IgD-negative memory B cell (primary cell): ENCODE results near the gene RECK. TPM values are rescaled to one million over a fixed set of nuclear protein-coding genes. Genes with fewer than 3 reads are reported as not detected.

Experiments used
- H3K27ac Mint-ChIP-seq, 3 donors: one replicate each; pipeline ENCODE4 v1.8.0; 2020 to 2022; ENCODE audit warnings: mild to moderate bottlenecking in 3 of 3, mixed read lengths in 3 of 3, moderate library complexity in 1 of 3
- H3K27me3 Mint-ChIP-seq: one replicate; pipeline ENCODE4 v1.8.0; 2021; ENCODE audit warnings: mixed read lengths
- H3K36me3 Mint-ChIP-seq: one replicate; pipeline ENCODE4 v1.8.0; 2020; ENCODE audit warnings: mild to moderate bottlenecking, mixed read lengths
- H3K4me1 Mint-ChIP-seq, 3 donors: one replicate each; pipeline ENCODE4 v1.8.0; 2020 to 2022; ENCODE audit warnings: mixed read lengths in 3 of 3, mild to moderate bottlenecking in 1 of 3
- H3K4me3 Mint-ChIP-seq, 4 donors: one replicate each; pipeline ENCODE4 v1.8.0; 2020 to 2022; ENCODE audit warnings: mild to moderate bottlenecking in 4 of 4, mixed read lengths in 4 of 4, moderate library complexity in 3 of 4
- H3K9me3 Mint-ChIP-seq, 3 donors: one replicate each; pipeline ENCODE4 v1.8.0; 2020 to 2021; ENCODE audit warnings: mixed read lengths in 3 of 3, mild to moderate bottlenecking in 1 of 3
- polyA plus RNA-seq: library from polyadenylated mRNA; unstranded; fragments of 300-500 nt; fragmentation: Illumina TruSeq; gene quantifications from one replicate; pipeline ENCODE4 v1.2.3, GENCODE V29; 2021

The RECK gene
- polyA plus RNA-seq, 1 donor from 2014 or later = 5.3 TPM

GRCh38 chr9:36100532-36100931, 63.8 kb downstream of the RECK start:
- Mint-ChIP-seq H3K27me3 (no peaks in the 10 kb centered on the region), H3K4me1 (peaks cover 0 to 4% (median 4%) of the 10 kb centered on the region in 3 donors), H3K27ac (no peak overlapping the region), H3K9me3 (no peaks in the 10 kb centered on the region), H3K36me3 (peaks cover 1% of the 10 kb centered on the region), H3K4me3 (no peak overlapping the region)

- H3K27ac Mint-ChIP-seq = no peak overlapping the region
- H3K4me1 Mint-ChIP-seq = peaks cover 0 to 4% (median 4%) of the 10 kb centered on the region in 3 donors
- H3K36me3 Mint-ChIP-seq = peaks cover 1% of the 10 kb centered on the region
- no peaks in the 10 kb centered on the region for H3K9me3 Mint-ChIP-seq
- no peak overlapping the region for H3K4me3 Mint-ChIP-seq
- H3K27me3 Mint-ChIP-seq = no peaks in the 10 kb centered on the region
Measured at GRCh38 chr9:36101916-36102741, 65.4 kb downstream of the RECK start.

GRCh38 chr9:36102742-36103495, 66.2 kb downstream of the RECK start:
- no peaks in the 10 kb centered on the region for H3K27me3 Mint-ChIP-seq
- no peak overlapping the region for H3K4me3 Mint-ChIP-seq
- H3K27ac Mint-ChIP-seq = peak overlapping the region in 1 of 3 donors; percentile 50
- peaks cover 0 to 4% (median 4%) of the 10 kb centered on the region in 3 donors for H3K4me1 Mint-ChIP-seq
- no peaks in the 10 kb centered on the region for H3K36me3 Mint-ChIP-seq
- H3K9me3 Mint-ChIP-seq = no peaks in the 10 kb centered on the region

GRCh38 chr9:36109071-36109470, 72.4 kb downstream of the RECK start:
- no peaks in the 10 kb centered on the region for H3K9me3 Mint-ChIP-seq
- no peak overlapping the region for H3K27ac Mint-ChIP-seq
- H3K4me3 Mint-ChIP-seq = no peak overlapping the region
- peaks cover 1% of the 10 kb centered on the region for H3K36me3 Mint-ChIP-seq
- H3K4me1 Mint-ChIP-seq = no peaks in the 10 kb centered on the region
- no peaks in the 10 kb centered on the region for H3K27me3 Mint-ChIP-seq

- Mint-ChIP-seq H3K27me3 (no peaks in the 10 kb centered on the region), H3K9me3 (no peaks in the 10 kb centered on the region), H3K36me3 (peaks cover 1% of the 10 kb centered on the region), H3K4me1 (no peaks in the 10 kb centered on the region), H3K27ac (no peak overlapping the region), H3K4me3 (no peak overlapping the region)
Measured at GRCh38 chr9:36110434-36110833, 73.7 kb downstream of the RECK start.

GRCh38 chr9:36112516-36112915, 75.8 kb downstream of the RECK start:
- no peak overlapping the region for H3K27ac Mint-ChIP-seq
- H3K4me3 Mint-ChIP-seq = no peak overlapping the region
- H3K4me1 Mint-ChIP-seq = no peaks in the 10 kb centered on the region
- H3K9me3 Mint-ChIP-seq = no peaks in the 10 kb centered on the region
- H3K36me3 Mint-ChIP-seq = peaks cover 4% of the 10 kb centered on the region
- H3K27me3 Mint-ChIP-seq = no peaks in the 10 kb centered on the region

GRCh38 chr9:36113999-36114398, 77.3 kb downstream of the RECK start:
- no peak overlapping the region for H3K27ac Mint-ChIP-seq
- H3K27me3 Mint-ChIP-seq = no peaks in the 10 kb centered on the region
- no peaks in the 10 kb centered on the region for H3K9me3 Mint-ChIP-seq
- H3K4me3 Mint-ChIP-seq = no peak overlapping the region
- H3K36me3 Mint-ChIP-seq = peaks cover 6% of the 10 kb centered on the region
- H3K4me1 Mint-ChIP-seq = no peaks in the 10 kb centered on the region

- no peaks in the 10 kb centered on the region for H3K9me3 Mint-ChIP-seq
- no peak overlapping the region for H3K4me3 Mint-ChIP-seq
- H3K27ac Mint-ChIP-seq = no peak overlapping the region
- peaks cover 8% of the 10 kb centered on the region for H3K36me3 Mint-ChIP-seq
- no peaks in the 10 kb centered on the region for H3K27me3 Mint-ChIP-seq
- no peaks in the 10 kb centered on the region for H3K4me1 Mint-ChIP-seq
Measured at GRCh38 chr9:36116593-36116992, 79.9 kb downstream of the RECK start.

- Mint-ChIP-seq H3K4me3 (peak overlapping the region in 1 of 4 donors; percentile 42), H3K27ac (no peak overlapping the region), H3K36me3 (peaks cover 14% of the 10 kb centered on the region), H3K4me1 (no peaks in the 10 kb centered on the region), H3K9me3 (no peaks in the 10 kb centered on the region), H3K27me3 (no peaks in the 10 kb centered on the region)
Measured at GRCh38 chr9:36118201-36118600, 81.5 kb downstream of the RECK start.

GRCh38 chr9:36118706-36119105, 82.0 kb downstream of the RECK start:
- no peak overlapping the region for H3K27ac Mint-ChIP-seq
- no peaks in the 10 kb centered on the region for H3K9me3 Mint-ChIP-seq
- no peak overlapping the region for H3K4me3 Mint-ChIP-seq
- no peaks in the 10 kb centered on the region for H3K4me1 Mint-ChIP-seq
- H3K36me3 Mint-ChIP-seq = peaks cover 14% of the 10 kb centered on the region
- H3K27me3 Mint-ChIP-seq = no peaks in the 10 kb centered on the region

GRCh38 chr9:36119476-36119875, 82.8 kb downstream of the RECK start:
- Mint-ChIP-seq H3K4me3 (no peak overlapping the region), H3K4me1 (no peaks in the 10 kb centered on the region), H3K9me3 (no peaks in the 10 kb centered on the region), H3K27me3 (no peaks in the 10 kb centered on the region), H3K36me3 (peaks cover 14% of the 10 kb centered on the region), H3K27ac (no peak overlapping the region)

- Mint-ChIP-seq H3K27ac (no peak overlapping the region), H3K4me1 (peaks cover 0 to 3% (median 0%) of the 10 kb centered on the region in 3 donors), H3K27me3 (no peaks in the 10 kb centered on the region), H3K36me3 (peaks cover 14% of the 10 kb centered on the region), H3K9me3 (no peaks in the 10 kb centered on the region), H3K4me3 (no peak overlapping the region)
Measured at GRCh38 chr9:36120705-36121104, 84.0 kb downstream of the RECK start.

- Mint-ChIP-seq H3K27me3 (no peaks in the 10 kb centered on the region), H3K9me3 (no peaks in the 10 kb centered on the region), H3K4me3 (no peak overlapping the region), H3K4me1 (peaks cover 0 to 5% (median 0%) of the 10 kb centered on the region in 3 donors), H3K27ac (no peak overlapping the region), H3K36me3 (peaks cover 14% of the 10 kb centered on the region)
Measured at GRCh38 chr9:36121971-36122370, 85.3 kb downstream of the RECK start.

GRCh38 chr9:36123515-36123914, 86.8 kb downstream of the RECK start:
- Mint-ChIP-seq H3K4me1 (peaks cover 10 to 14% (median 11%) of the 10 kb centered on the region in 3 donors), H3K36me3 (peaks cover 8% of the 10 kb centered on the region), H3K9me3 (no peaks in the 10 kb centered on the region), H3K27ac (no peak overlapping the region), H3K4me3 (no peak overlapping the region), H3K27me3 (no peaks in the 10 kb centered on the region)

- Mint-ChIP-seq H3K27me3 (no peaks in the 10 kb centered on the region), H3K4me1 (peaks cover 10 to 14% (median 12%) of the 10 kb centered on the region in 3 donors), H3K36me3 (peaks cover 8% of the 10 kb centered on the region), H3K9me3 (no peaks in the 10 kb centered on the region), H3K4me3 (no peak overlapping the region), H3K27ac (peak overlapping the region in 1 of 3 donors; percentile 39)
Measured at GRCh38 chr9:36125062-36125855, 88.5 kb downstream of the RECK start.
